Measurements from ENCODE around the gene GTF2A1.

- TF ChIP-seq CTCF (IDR thresholded peaks at IDR 0.05 in 4 of 5, conservative IDR thresholded peaks at IDR 0.05 in 1 of 5) (no peak), POLR2A (IDR thresholded peaks at IDR 0.05) (no peak)
These were observed 88.3 kb downstream of the GTF2A1 start for GRCh38 chr14:81132468-81132867.
